Stimulated activated naive CD4-positive, alpha-beta T cell (primary cell): Measurements from ENCODE around the gene HPGD.

Experiments
- DNase-seq, 6 experiments: peaks; one replicate each; lab custom pipeline; 2025; lab: John Stamatoyannopoulos, UW

Gene HPGD

GRCh38 chr4:174522183-174523024 is at the start of gene HPGD:
Gene HPGD (minus strand): TSS chr4:174522488. CDS start chr4:174522451, 37 bp downstream.
- DNase-seq, result peak; percentile 37 to 75 (median 60)

- DNase-seq, result no peak
Measured at GRCh38 chr4:174564529-174564928, 42.2 kb upstream of the HPGD start.

- DNase-seq, result no peak
Measured at GRCh38 chr4:174563399-174563798, 41.1 kb upstream of the HPGD start.

DNA sequence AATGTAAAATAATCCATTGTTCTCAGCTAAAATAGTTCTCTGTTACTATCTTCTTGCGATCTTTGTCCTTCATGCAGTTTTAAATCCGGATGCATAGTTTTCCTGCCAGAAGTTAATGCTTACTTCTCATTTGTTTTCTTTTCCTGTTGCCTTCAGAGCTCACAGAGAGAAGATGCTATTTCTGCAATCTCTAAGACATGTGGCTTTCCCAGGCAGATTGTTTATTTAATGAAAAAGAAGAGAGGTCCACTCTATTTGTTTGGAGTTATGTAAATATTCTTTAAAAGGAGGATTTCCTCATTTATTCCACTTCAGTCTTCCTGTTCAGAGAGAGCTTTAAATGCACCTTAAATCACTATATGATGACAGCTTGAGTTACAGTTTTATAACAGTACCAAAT is 39.3 kb upstream of the HPGD start:
- no peak for DNase-seq

- no peak for DNase-seq
Measured at GRCh38 chr4:174559894-174560293, 37.6 kb upstream of the HPGD start.

GRCh38 chr4:174555789-174556630 is 33.7 kb upstream of the HPGD start:
- no peak for DNase-seq

GRCh38 chr4:174554231-174554728 is 32.0 kb upstream of the HPGD start:
- DNase-seq, result no peak

- DNase-seq, result no peak
Measured at GRCh38 chr4:174553828-174554227, 31.5 kb upstream of the HPGD start.

DNA sequence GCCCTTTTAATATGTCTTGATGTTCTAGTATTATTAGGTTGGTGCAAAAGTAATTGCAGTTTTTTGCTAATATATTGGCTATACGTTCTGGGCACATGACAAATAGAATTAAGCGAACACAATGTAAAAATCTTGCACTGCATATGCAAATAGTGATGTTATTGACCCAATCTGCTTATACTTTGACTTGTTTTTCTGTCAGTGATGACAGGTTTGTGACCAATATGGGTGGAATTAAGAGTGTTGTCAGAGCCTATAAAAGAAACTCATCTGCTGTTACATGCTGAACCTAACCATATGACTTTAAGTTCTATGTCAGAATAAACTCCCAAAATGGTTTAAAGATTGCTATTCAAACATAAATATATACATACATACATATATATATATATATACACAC is 30.7 kb upstream of the HPGD start:
- no peak for DNase-seq

DNA sequence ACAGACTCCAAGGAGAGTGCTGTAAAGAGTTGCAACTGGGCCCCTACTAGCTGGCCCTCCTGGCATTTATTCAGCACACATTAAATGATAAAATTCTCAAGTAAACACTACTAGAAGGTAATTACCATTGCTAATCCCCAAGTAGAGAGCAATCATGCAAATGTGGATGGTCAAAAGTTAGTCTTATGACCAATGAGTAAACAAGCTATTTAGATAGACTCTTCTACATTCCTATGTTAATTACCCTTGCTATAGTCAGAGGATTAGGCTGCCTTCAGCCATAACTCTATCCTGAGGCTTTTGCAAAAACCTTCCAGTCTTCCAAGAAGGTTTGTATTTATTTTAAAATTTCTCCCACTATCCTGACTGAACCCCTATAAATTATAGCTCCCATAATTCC is 28.3 kb upstream of the HPGD start:
- no peak for DNase-seq

DNA sequence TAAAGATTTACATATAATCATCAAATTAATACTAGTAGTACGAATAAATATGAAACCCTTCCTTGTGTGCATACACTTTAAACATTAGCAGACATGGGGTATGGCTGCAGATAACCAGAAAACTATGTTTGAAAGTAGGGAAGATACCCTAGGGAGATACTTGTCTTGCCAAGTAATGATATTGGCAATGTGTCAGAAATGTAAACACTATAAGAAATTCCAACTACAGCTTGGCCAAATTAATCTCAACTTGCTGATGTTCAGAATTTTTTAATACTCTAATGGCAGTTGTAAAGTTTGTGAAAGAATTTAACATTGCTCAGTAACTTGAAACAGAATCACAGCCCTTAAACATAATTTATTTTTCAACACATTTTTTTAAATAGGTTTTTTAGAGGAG is 27.4 kb upstream of the HPGD start:
- no peak for DNase-seq

DNA sequence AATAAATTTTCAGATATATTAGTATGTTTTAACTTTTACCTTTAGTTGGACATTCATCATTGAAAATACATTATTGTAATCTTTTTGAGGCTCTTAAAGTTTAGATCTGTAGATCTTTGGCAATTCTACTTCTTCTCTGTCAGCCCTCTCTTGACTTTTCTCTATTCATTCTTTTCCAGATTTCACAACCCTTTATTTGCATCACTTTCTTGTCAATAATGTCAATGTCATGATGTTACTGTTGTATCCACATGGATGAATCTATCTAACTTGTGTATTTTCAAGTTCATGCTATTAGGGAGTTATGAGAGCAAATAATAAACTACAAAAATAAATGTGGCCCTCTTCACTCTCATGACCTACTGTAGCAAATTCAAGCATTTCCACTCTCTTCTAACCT is 23.0 kb upstream of the HPGD start:
- DNase-seq, result no peak

- DNase-seq, result no peak
Measured at GRCh38 chr4:174544496-174544895, 22.2 kb upstream of the HPGD start.

- no peak for DNase-seq
Measured at GRCh38 chr4:174540175-174540574, 17.9 kb upstream of the HPGD start.

GRCh38 chr4:174539571-174539970 is 17.3 kb upstream of the HPGD start:
- DNase-seq, result no peak

GRCh38 chr4:174538876-174539250 is 16.6 kb upstream of the HPGD start:
- DNase-seq, result no peak

- DNase-seq, result no peak
Measured at GRCh38 chr4:174538123-174538875, 16.0 kb upstream of the HPGD start.

GRCh38 chr4:174537634-174538033 is 15.3 kb upstream of the HPGD start:
- no peak for DNase-seq

GRCh38 chr4:174534461-174534860 is 12.2 kb upstream of the HPGD start:
- no peak for DNase-seq

GRCh38 chr4:174532445-174532844 is 10.2 kb upstream of the HPGD start:
- no peak for DNase-seq

- DNase-seq, result no peak
Measured at GRCh38 chr4:174531486-174531885, 9.2 kb upstream of the HPGD start.

DNA sequence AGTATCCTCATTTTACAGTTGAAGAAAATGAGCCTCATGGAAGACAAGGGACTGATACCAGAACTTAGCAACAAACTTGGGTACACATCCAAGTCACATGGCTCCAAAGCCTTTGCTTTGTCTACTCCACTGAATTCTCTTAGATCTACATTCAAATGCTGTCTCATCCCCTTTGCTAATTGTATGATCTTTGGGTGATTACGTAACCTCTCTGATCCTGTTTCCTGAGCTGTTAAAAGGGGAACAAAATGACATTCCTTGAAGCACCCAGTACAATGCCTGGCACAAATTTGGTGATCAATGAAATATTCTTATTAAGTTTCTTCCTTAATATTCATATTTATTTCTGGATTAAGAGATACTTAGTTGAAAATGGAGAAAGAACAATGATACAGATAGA is 5.9 kb upstream of the HPGD start:
- no peak for DNase-seq
